GM19455 (cell line): ENCODE measurements around the gene FAM24B.
A peak's percentile ranks its signal among the peaks of the same experiment; 100 is the strongest.
"Not testable (repeated sequence)": the region's sequence is repeated elsewhere in the genome, so short reads cannot be mapped to it uniquely, and the experiment has no call there.

Source experiments
- ATAC-seq: cut with Tn5 transposase; IDR thresholded peaks from one replicate; pipeline ENCODE4 v1.9.1; 2021; ENCODE audit not compliant: unreplicated experiment

The FAM24B gene

DNA sequence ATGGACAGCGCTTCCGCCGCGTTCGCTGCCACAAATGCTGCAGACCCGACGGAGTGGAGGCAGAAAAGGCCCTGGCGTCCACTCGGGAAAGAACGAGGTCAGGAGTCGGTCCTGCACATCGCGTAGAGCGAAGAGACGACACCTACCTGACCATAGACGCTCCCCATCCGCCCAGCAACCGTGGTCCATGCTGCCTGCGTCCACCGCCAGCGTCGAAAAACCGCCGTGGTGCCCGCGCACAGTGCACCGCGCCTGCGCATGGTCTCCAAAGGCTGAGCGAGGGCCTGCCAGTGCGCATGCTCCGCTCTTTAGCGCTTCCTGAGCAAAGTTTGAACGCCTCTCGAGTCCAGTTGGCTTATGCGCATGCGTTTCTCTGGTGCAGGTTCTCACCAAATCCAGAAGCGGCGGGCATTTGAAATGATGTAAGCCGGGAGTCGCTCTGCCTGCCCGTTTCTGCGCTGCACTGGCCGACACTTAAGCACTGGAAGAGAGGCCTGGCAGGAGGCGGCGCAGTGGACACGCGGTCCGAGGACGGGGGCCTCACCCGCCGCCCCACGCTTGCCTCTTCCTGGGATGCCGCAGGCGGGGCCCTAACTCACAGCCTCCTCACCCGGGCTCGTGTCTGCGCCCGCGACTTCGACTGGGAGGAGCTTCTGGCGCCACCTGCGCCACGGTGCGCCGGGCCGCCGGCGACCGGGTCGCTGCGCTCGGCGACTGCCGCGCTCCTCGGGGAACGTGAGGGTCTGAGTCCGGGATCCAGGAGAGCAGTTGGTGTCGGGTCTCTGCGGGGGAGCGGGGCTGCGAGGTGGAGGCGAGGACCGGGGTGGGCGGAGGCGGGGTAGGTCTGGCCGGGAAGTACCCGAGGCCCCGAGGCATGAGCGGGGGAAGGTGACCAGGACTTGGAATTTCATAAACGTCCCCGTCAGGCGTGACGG lies at the start of gene FAM24B:
FAM24B (minus strand) TSS at position 243 of the 935 bp plus-strand sequence. CDS start 29,066 bp downstream, outside the sequence.
- peak; percentile 79 for ATAC-seq

- ATAC-seq = no peak
Observed at GRCh38 chr10:122915700-122916099, 36.3 kb upstream of the FAM24B start.

- ATAC-seq = no peak
Observed at GRCh38 chr10:122911889-122912484, 32.6 kb upstream of the FAM24B start.

DNA sequence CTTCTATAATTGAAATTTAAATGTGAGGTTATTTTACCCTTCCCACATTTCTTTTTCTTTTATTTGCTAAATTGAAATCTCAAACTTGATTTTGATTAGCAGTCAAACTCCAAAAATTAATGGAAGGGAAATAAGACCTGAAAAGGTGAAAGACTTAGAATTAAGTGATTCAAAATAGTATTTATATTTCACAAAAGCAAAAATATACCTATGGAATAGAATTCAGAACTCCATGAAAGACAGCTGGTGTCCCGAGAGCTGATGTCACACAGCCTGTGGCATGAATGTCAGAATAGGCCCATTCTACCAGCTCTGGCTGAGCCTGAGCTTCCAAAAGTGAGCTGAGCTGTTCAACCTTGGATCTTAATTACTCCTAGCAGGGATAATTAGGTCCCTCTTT lies 30.9 kb upstream of the FAM24B start, which contains the start of gene FAM24A:
FAM24A (plus strand) TSS at position 301 of the 400 bp plus-strand sequence. CDS start 1,025 bp downstream, outside the sequence.
- ATAC-seq = no peak

DNA sequence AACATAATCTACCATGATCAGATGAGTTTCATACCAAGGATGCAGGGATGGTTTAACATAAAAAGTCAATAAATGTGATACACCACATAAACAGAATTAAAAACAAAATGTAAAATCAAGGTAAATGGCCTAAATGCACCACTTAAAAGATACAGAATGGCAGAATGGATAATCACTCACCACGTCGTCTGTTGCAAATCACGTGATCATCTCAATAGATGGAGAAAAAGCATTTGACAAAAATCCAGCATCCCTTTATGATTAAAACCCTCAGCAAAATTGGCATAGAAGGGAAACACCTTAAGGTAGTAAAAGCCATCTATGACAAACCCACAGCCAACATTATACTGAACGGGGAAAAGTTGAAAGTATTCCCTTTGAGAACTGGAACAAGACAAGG lies 24.5 kb upstream of the FAM24B start:
- ATAC-seq = not testable (repeated sequence)

DNA sequence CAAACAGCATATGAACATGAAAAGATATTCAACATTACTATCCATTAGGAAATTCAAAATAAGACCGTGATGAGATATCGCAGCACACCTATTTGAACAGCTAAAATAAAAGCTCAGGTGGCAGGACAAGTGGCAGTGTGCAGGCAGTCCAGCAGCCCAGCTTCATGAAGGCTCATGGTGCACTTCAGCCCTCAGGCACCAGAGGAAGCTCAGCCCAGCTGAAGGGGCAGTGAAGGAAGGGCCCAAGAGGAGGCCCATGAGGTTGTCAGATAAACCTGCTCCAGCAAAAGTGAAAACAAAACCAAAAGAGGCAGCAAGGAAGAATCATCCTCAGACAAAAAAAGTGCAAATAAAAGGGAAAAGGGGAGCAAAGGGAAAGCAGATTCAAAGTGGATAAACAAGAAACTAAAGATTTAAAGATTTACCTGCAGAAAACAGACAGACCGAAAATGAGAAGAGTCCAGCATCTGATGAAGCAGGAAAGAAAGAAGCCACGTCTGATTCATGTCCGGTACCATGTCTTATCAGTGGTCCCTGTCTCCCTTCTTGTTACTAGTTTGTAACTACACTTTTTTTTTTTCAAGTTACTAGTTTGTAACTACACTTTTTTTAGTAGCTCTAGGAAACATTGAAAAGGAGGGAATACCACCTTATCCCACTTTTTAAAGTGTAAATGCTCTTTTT lies 15.0 kb upstream of the FAM24B start:
- no peak for ATAC-seq

- no peak for ATAC-seq
Observed at GRCh38 chr10:122884166-122884565, 4.8 kb upstream of the FAM24B start.

- no peak for ATAC-seq
Observed at GRCh38 chr10:122882766-122883165, 3.4 kb upstream of the FAM24B start.

DNA sequence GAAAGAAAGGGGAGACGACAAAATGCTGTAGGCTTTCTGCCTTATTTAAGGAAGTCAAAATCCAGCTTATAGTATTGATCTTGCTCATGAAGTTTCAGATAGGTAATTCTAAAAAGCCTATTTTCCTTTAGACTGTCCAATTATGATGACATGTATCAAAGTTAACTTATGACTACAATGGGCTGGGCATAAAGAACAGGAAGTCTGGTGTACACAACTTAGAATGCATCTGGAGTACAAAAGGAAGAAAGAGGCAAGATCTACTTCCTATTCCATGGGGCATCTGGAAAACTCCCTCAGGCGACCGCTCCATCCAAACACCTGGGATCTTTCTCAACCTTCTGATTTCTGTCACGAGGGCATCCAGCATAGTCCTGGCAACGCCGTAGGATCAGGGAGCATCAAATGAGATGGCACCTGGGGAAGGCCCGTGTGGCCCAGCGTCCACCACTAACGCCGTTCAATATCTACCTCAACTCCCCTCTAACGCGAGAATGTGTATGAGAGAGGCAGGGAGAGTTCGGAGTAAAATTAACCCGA lies 512 bp downstream of the FAM24B start:
- ATAC-seq = no peak

DNA sequence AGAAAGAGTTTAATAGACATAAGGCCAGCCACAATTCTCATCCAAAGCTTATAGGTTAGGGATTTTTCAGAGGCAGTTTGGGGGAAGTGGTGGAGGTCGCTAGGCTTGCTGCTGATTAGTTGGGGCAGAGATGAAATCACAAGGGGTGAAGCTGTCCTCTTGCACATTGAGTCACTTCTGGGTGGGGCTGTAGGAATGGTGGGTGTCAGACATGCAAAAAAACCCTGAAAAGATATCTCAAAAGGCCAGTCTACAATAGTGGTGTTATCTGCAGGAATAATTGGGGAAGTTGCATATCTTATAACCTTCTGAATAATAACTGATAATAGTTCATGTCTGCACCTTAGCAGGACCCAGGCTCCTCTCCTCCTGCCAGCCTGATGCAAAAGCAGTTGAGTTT lies 2.1 kb downstream of the FAM24B start:
- no peak for ATAC-seq

- ATAC-seq = no peak
Observed at GRCh38 chr10:122876467-122876855, 2.9 kb downstream of the FAM24B start.

- no peak for ATAC-seq
Observed at GRCh38 chr10:122875843-122876466, 3.4 kb downstream of the FAM24B start.

DNA sequence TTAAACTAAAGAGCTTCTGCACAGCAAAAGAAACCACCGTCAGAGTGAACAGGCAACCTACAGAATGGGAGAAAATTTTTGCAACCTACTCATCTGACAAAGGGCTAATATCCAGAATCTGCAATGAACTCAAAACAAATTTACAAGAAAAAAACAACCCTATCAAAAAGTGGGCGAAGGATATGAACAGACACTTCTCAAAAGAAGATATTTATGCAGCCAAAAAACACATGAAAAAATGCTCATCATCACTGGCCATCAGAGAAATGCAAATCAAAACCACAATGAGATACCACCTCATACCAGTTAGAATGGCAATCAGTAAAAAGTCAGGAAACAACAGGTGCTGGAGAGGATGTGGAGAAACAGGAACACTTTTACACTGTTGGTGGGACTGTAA lies 7.4 kb downstream of the FAM24B start:
- not testable (repeated sequence) for ATAC-seq

- not testable (repeated sequence) for ATAC-seq
Observed at GRCh38 chr10:122868768-122869167, 10.6 kb downstream of the FAM24B start.

DNA sequence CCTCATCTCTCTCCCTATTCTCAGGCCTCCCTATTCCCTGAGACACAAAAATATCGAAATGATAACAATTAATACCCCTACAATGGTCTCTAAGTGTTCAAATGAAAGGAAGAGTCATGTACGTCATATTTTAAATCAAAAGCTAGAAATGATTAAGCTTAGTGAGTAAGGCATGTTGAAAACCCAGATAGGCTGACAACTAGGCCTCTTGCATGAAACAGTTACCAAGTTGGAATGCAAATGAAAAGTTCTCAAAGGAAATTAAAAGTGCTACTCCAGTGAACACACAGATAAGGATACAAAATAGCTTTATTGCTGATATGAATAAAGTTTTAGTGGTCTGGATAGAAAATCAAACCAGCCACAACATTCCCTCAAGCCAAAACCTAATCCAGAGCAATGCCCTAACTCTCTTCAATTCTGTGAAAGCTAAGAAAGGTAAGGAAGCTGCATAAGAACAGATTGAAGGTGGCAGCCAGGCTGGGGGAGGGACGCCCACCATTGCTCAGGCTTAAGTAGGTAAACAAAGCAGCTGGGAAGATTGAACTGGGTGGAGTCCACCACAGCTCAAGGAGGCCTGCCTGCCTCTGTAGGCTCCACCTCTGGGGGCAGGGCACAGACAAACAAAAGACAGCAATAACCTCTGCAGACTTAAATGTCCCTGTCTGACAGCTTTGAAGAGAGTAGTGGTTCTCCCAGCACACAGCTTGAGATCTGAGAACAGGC lies 12.5 kb downstream of the FAM24B start:
- ATAC-seq = not testable (repeated sequence)

- no peak for ATAC-seq
Observed at GRCh38 chr10:122864901-122865300, 14.5 kb downstream of the FAM24B start.

- ATAC-seq = no peak
Observed at GRCh38 chr10:122864194-122864592, 15.2 kb downstream of the FAM24B start.

DNA sequence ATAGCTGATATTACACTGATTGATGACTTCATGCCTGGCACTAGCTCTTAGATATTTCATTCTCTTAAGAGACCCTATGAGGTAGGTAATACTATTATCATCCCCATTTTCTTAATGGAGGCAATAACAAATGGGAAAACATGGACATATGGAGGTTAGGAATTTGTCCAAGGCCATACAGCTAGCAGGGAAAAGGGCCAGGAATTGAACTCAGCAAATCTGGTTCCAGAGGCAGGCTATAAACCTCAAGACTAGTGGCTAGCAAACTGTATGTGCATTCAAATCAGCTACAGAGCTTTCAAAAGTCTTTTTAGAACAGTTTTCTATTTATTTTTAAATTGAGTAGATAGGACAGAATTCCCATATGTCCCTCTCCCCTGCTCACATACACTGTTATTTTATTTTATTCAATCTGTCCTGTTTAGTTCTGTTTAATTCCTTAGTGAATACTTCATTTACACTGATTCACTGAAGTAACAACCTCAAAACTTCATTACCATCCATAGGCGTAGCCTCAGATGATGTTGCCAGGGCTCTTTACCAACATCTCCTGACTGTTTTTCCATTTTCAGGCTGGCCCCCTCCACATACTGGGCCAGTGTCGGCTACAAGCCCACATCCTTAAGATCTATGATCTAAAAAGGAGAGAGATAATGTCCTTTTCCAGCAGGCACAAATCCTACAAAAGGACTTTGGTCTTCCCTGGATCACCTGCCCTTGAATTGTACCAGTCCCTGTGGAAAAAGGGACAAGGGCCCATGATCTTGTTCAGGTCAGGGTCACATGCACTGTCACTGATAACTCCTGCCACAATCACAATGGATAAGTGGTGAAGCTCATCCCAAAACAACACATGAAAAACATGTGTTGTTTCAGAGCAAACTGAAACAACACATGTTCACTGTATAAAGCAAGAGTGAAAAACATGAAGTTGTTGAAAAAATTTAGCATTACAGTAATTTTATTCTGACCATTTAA lies 15.9 kb downstream of the FAM24B start:
- ATAC-seq = no peak

GRCh38 chr10:122861711-122862161 lies 17.6 kb downstream of the FAM24B start:
- ATAC-seq = no peak
